ENCODE measurements around the gene PIGS.

Gene PIGS

DNA sequence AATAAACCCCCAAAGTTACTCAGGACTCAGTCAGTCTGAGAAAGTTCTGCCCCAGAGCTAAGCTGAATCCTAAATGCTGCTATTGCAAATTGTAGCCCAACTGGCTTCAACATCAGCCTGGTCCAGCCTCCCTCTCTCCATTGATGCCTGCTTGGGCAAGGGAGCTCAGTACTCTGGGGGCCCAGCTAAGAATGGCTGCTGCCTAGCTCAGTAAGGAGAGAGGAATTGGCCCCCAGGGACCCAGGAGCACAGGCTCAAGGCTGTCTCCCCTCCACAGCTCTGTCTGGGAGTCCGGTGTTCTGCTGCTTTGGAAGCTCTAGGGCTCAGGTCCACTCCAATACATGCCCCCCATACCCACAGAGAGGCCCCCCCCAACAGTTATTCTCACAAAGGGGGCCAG lies 20.5 kb downstream of the PIGS start:
- no peak for DNase-seq (ENCODE audit: low read depth)

DNA sequence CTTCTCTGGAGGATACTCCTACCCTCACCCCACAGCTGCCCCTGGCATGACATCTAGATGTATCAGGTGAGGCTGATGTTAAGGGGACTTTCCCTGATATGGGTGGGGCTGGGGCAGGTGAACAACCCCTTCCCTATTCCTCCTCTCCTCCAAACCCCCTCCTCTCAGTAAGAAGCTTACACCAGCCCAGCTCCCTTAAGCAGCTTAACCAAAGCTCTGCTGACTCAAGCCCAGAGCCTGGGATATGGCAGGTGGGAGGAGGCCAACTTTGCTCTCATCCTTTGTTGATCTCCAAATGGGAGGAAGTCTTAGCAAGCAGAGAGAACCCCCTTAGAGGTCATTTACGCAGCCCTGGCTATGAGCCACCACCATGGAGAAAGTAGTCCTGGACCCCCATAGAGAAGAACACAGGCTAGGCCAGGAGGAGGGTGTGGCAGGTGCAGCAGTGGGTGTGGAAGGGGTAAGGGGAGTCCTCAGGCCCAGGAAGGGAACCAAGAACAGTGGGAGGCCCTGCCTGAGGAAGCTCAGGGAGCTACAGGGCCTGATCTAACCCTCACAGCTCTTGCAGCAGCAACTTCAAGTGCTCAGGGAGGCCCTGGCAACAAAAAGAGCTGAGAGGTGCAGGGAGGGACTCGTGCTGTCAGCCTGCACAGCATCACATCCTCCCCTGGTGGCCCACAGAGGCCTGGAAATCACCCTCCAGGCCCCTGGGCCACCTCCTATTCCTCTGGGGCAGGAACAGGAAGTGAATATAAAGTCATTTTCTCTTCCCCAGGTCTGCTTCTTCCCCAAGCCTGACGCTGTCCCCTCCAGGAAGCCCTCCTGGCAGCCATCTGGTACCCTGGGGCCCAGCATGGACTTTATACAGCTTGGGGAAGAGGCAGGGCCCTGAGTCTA lies 21.8 kb downstream of the PIGS start:
- DNase-seq (ENCODE audit: low read depth) = no peak

DNA sequence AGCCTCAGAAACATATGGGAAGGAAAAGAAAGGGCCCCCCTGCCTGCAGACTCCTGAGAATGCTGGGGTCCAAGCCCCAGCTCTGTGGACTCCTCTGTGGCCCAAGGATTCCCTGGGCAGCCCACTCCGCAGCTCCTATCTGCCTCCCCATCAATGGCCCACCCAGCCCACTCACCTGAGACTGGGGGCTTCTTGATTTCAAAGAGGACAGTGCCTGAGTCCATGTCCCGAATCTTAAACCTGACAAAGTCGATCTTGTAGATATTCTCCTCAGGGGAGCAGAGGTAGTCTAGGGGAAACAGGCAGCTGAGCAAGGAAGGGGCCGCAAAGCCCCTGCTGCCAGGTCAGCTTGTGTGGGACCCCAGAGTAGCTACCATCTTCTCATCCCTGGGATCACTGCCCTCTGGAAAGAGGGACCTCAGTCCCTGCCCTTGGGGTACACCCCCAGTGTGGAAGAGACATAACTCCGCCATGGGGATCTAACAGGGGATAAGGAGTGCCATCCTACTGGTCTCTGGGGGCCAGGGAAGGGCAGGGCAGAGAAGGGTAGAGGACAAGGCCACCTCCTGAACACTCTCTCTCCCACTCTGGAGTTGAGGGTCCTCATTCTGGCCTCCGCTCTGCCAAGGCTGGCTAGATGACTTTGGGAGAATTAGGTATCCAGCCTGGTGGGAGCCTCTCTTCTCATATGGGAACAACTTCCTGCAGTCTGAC lies 22.8 kb downstream of the PIGS start:
- no peak for DNase-seq (ENCODE audit: low read depth)

DNA sequence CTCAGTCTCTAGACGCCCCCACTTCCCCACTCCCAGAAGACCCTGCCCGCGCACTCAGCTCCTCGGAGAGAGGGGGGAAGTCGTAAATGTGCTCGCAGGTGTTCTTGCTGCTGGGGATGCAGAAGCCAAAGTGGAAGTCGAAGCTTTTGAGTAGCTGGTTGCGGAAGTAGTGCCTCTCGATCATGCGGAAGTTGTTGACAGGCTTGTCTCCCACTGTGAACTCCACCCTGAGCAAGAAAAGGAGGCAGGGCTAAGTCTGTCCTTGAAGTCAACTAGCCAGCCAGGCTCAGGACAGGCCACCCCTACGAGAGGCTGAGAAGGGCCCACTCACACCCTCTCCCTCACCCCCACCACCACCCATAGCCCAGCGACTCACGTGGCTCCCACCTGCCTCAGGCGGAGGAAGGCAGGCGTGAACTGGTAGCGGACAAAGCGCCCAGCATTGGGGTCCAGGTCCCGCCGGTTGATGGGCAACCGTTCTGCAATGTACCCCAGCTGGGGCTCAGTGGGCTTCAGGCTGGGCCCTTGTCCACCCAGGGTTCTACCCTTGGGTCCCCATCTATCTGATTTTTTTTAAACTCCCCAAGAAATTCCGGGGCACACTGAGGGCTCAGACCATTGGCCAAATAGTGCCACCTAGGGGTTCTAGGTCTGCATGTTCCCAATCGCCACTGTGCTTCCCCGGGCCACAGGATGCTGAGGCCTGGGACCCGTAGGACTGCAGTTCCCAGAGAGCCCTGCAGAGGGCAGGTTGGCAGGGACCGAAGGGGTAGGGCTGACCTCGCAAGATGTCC lies 23.5 kb downstream of the PIGS start:
- DNase-seq (ENCODE audit: low read depth) = peak; percentile 52

DNA sequence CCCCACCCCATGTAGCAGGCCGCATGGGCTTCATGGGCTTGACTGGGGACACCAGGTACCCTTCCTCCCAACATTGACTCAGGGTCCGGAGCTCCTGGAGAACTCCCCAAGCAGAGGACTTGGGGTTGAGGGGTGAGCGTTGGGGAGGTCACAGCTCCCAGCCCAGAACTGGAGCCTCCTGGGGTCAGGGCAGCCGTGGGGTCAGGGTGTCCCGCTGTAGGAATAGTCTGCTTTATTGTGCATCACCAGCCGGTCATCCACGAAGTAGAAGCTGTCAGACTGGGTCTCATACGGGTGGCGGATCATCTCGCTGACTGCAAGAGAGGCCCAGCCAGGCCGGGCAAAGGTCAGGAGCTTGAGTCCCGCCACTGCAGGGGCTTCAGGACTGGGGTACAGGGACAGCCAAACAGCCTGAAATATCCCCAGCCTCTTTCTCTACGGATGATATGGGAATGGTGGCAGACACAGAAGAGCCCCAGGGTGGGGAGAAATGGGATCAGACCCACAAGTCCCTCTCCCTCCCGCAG lies 24.2 kb downstream of the PIGS start:
- no peak for DNase-seq (ENCODE audit: low read depth)

DNA sequence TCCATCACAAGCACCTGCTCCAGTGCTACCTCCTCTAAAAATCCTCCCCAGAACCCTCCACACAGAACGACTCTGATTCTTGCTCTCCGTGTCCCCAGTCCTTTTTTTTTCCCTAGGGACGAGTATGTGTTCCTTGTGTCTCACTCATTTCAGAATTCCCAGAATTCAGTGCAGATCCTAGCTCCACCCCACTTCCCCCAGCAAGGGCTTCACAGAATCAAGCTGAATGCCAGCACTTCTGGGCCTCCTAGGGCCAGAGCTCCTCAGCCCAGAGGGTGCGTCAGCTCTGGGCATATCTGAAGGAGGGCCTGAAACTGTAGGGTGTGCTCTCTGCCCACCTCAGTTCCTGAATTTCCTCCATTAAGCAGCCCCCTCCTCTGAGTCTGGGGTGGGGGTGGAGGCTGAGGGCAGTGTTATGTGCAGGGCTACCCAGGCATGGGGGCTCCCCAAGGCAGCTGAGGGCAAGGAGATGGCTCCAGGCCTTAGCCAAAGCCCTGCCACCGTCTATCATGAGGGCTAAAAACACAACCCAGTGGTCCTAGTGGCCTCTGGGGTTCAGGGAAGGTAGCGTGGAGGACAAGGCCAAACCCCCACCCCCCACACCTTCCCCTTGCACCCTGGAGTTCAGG lies 25.4 kb downstream of the PIGS start:
- DNase-seq (ENCODE audit: low read depth) = peak; percentile 7

DNA sequence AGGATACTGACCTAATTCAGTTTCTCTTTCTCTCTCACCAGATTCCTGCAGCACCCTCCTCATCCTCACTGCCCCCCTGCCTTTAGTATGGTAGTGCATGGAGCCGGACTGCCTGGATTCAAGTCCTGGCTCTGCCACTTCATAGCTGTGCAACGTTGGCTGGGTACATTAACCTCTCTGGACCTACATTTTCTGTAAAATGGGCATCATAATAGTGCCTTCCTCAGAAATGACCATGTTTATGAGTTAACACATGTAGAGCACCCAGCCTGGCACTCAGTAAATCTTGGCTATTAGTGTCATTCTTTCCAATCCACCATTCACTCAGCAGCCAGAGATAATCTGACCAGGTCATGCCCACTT lies 26.2 kb downstream of the PIGS start:
- DNase-seq (ENCODE audit: low read depth) = no peak

DNA sequence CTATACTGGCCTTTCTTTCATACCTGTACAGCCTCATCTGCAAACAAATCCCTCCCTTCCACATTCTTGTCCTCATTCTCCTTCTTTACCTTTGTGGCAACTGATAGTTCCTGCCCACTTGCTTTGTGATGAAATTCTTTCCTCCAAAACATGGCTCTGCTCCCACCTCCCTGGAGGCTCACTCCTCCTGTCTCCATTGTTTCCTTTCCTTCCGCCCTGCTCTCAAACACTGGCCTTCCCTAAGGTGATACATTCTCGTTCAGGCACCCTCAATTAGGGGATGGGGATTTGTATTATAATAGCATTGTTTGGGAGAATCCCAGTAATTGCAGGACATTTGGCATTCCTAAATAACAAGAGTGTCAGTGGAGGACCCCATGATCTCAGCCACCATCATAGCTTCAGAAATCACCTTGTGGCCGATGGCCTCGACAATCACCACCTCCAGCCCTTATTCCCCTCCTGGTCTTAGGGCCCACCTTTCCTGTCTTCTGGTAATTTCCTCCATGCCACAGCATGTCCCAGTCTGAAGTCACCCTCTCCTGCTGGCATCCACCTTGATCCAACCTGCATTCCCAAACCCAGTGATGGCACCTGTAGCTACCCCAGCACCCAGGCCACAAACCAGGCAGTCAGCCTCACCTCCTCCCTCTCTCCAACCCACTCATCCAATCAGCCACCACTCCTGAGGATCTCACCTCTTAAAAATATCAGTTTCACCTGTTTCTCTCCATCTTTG lies 26.8 kb downstream of the PIGS start:
- no peak for DNase-seq (ENCODE audit: low read depth)

DNA sequence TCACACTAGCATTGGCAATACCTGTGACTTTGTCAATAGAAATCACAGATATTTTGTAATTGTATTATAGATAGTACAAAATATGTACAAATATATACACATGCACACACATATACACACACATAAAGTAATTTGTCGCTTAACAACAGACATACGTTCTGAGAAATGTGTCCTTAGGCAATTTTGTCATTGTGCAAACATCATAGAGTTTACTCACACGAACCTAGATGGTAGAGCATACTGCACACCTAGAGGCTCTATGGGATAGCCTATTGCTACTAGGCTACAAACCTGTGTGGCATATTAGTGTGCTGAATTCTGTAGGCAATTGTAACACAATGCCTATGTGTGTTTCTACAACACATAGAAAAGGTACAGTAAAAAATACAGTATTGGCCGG lies 29.9 kb downstream of the PIGS start:
- no peak for DNase-seq (ENCODE audit: low read depth)

DNA sequence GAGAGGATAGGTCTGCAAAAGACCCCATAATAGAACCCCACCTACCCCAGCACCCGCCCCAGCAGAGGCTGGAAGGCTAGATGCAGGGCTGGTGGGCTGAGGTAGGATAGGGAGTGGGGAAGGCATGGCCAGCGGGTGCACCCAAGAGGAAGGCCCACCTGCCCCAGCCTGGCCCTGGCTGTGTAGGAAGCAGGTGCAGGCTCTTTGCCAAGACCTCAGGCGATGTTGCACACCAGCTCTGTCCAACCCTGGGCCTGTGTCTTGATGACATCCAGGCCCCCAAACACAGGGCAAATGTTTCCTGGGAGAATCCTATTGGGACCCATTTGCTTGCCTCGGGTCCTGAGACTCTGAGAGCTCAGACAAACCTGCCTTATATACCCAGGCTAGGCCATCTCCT lies 31.1 kb downstream of the PIGS start:
- no peak for DNase-seq (ENCODE audit: low read depth)

DNA sequence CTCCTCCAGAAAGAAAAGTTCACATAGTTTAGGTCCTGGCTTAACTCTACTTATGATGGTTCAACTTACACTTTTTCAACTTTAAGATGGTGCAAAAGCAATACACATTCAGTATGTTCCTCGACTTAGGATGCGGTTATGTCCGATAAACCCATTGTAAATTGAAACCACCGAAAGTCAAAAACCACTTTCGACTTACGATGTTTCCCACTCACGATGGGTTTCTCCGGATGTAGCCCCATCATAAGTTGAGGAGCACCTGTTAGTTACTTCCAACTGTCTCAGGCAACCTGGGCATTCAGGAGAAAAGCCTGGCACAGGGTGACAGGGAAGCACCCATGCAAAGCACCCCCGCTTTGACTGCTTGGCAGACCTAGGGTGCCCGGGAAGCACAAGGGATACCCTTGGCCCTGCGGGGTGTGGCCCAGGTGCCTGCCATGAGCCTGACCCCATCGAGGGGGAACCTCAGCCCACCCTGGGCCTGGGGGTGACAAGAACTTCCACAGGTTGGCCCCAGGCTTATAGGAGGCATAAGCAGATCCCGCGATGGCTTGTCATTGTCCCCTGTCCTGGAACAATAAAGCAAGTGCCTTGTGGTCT lies 32.9 kb downstream of the PIGS start:
- DNase-seq (ENCODE audit: low read depth) = no peak

DNA sequence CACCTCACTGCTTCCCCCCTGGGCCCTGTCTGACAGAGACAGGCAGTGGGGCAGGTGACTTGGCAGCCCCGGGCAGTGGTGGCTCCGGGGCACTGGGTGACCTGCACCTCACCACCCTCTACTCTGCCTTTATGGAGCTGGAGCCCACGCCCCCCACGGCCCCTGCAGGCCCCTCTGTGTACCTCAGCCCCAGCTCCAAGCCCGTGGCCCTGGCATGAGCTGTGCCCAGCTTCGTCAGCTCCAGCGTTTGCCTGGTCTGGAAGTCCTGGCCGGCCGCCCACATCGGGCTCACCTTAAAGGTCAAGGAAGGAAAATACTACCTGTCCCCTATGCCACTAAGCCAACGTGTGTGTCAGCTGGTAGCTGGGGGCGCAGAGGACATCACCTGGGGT lies 34.1 kb downstream of the PIGS start:
- no peak for DNase-seq (ENCODE audit: low read depth)

DNA sequence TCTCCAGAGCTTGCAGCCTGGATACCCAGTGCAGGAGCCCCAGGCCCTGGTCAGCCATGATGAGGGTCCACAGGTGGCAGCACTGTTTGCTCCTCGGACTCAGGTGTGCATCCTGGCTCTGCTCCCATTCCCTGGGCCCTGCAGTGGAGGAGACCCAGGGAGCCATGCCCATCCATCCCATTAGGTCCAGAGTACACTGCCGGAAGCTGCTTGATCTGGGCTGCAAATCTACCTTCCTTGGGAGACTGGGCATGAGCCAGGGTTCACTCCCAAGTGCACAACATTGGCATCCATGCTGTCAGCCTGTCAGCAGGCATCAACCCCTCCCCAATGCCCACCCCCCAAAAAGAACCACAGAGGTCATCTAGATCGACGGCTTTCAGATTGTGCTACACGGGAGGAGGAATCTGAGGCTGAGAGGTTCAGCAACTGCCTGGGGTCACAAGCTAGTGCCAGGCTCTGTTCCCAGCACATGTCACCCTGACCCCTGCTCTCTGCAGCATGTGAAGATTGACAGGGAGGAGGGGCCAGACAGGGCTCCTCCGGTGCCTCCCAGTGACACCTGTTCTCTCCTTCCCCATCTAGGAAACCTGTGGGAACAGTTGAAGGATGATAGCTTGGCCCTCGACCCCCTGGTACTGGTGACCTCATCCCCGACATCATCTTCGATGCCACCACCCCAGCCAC lies 34.6 kb downstream of the PIGS start:
- DNase-seq (ENCODE audit: low read depth) = no peak

DNA sequence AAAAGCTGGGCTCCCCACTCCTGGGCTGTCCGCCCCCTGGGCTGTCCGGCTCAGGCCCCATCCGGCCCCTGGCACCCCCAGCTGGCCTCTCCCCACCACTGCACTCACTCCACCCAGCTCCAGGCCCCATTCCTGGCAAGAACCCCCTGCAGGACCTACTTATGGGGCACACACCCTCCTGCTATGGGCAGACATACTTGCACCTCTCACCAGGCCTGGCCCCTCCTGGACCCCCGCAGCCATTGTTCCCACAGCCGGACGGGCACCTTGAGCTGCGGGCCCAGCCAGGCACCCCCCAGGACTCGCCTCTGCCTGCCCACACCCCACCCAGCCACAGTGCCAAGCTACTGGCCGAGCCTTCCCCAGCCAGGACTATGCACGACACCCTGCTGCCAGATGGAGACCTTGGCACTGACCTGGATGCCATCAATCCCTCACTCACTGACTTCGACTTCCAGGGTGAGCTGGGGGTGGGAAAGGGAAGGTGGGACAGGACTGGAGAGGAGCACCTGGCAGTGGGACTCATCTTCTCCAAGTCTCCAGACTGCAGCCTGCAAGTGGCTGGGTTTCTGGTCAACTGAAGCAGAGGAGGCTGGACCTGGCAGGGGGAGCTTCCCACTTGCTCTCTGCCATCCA lies 36.5 kb downstream of the PIGS start:
- no peak for DNase-seq (ENCODE audit: low read depth)

DNA sequence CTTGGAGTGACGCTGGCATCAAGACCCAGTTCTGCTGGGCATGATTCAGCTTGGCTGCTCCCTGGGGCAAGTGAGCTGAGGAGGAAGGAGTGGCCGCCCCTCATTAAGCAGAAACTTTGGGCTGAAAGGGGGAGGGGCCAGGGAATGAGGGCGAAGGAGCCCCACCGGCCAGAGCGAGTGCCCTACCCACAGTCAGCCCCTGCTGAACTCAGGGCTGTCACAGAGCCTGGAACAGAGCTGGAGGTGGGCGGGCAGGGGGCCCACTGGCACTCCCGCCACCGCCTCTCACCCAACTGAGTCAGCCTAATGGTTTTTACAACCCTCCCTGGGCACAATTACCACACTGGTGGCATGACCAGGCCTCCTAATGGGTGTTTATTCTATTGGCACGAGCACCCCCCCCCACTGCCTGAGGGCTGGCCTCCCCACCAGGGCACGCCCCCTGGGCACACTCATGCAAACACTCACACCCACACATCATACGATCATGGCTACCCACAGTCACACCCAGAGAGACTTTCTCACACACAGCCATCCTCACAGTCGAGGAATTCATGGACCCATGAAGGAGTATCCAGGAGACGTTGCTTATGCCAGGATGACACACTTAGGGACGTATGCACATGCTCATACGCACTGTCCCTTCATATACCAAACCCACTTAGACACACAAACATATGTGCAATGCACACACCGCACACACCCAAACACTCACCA lies 38.1 kb downstream of the PIGS start:
- no peak for DNase-seq (ENCODE audit: low read depth)

DNA sequence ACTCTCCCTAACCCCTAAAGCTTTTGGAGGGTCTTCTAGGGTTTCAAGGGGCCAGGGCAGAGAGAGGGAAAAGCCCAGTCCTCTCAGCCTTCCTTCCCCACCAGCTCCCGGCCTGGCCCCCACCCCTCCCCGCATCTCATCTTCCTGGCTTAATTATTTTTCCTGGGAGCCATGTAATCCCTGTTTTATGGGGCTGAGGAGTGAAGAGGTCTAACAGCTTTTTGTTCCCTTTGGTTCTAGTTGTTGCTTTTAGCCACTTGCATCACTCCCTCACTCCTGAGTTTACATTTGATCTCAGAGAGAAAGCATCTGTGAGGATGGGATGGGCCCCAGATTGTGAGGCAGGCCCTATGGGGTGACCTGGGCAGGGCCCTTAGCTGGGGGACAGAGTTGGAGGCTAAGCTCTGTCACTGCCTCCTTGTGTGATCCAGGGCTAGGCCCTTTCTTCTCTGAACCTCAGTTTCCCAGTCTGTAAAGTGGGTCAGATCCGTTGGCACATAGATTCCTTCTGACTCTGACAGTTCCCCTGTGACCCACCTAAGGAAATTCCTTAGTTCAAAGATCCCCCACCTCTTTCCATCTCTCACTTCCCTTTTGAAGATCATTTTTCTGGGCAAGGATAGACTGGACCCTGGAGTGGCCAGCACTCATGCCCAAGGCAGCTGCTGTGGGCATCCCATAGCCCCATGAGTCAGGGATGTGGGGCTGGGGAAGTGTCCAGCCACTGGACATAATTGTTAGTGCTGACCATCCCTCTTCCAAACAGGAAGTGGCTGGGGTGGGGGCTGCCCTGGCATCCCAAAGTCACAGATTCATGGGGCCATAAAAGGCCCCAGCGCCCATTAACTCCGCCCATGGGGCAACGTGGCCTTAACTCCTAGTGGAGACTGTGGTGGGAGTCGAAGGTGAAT lies 39.0 kb downstream of the PIGS start:
- no peak for DNase-seq (ENCODE audit: low read depth)

DNA sequence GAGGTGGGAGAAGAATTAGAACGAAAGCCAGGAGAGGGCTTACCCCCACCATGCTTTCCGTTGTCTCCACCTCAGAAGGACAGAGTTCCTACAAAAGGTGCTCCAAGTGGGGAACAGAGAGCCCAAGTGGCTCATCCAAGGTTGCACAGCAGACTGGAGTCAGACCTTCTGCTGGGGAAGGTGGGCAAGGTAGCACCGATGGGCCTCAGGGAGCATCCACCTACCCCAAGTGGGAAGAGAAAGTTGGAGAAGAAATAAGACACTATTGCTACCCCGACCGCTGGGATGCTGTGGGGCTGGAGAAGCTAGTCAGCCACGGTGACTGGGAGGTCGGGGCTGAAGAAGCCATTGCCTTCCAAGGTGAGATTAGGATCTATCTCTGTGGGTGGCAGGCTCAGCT lies 40.4 kb downstream of the PIGS start:
- DNase-seq (ENCODE audit: low read depth) = no peak

DNA sequence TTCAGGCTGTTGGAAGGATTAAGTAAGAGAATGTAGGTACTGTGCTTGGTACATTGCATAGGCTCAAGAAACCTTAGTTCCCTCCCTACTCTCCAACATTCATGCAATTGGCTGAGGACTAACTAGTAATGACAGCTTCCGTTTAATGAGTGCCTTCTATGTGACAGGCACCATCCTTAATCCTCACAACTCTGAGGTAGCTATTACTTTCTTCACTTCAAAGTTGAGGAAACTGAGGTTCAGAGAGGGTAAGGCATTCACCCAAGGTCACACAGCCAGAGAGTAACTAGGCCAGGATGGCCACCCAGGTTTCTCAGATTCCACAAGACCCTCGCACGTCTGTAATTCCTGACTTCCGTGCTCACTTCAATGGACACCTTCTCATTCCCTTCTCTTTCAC lies 41.1 kb downstream of the PIGS start:
- no peak for DNase-seq (ENCODE audit: low read depth)
